ENCODE measurements around the gene EVI2B.

DNA sequence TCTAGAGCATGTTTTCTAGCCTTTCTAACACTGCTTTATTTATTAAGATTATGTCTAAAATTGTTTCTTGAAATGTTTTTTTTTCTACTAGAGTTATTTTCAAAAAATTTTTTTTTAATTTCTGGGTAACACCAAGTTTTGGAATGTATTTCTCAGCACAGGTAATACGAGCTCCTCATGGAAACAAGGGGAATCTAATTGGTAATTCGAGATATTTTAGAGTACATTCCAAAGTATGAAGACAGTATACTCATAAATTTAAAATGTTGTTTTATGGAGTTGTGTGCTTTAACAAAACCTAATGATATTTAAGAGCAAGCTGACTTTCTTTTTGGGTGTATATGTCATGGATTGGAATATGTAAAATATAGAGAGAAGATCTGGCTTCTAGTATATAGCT lies 59.2 kb downstream of the EVI2B start:
- TF ChIP-seq, protein P1, sequence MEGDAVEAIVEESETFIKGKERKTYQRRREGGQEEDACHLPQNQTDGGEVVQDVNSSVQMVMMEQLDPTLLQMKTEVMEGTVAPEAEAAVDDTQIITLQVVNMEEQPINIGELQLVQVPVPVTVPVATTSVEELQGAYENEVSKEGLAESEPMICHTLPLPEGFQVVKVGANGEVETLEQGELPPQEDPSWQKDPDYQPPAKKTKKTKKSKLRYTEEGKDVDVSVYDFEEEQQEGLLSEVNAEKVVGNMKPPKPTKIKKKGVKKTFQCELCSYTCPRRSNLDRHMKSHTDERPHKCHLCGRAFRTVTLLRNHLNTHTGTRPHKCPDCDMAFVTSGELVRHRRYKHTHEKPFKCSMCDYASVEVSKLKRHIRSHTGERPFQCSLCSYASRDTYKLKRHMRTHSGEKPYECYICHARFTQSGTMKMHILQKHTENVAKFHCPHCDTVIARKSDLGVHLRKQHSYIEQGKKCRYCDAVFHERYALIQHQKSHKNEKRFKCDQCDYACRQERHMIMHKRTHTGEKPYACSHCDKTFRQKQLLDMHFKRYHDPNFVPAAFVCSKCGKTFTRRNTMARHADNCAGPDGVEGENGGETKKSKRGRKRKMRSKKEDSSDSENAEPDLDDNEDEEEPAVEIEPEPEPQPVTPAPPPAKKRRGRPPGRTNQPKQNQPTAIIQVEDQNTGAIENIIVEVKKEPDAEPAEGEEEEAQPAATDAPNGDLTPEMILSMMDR (conservative IDR thresholded peaks at IDR 0.05 in 1 of 2, IDR thresholded peaks at IDR 0.05 in 1 of 2; ENCODE audit: extremely low read depth in 1 of 2, insufficient read depth in 1 of 2, low read depth in 1 of 2, low read length in 2 of 2), result no peak
- TF ChIP-seq EZH2 (IDR thresholded peaks at IDR 0.05; ENCODE audit: borderline replicate concordance, low read length), result no peak

Data from mammary epithelial cell (primary cell).